Nephron progenitor cell (in vitro differentiated cells): ENCODE measurements around the gene PINLYP.

ENCODE experiments used
- DNase-seq: peaks from one replicate; pipeline ENCODE4 v3.0.0; 2021
- H3K27ac Mint-ChIP-seq: 2 replicates; pipeline ENCODE4 v1.8.0; 2021; ENCODE audit warnings: mild to moderate bottlenecking, moderate library complexity, mixed read lengths
- H3K27me3 Mint-ChIP-seq: 2 replicates; pipeline ENCODE4 v1.8.0; 2021; ENCODE audit warnings: mild to moderate bottlenecking, low read depth, mixed read lengths; ENCODE audit not compliant: poor library complexity
- H3K36me3 Mint-ChIP-seq: 2 replicates; pipeline ENCODE4 v1.8.0; 2021; ENCODE audit warnings: low read depth, mixed read lengths
- H3K4me1 Mint-ChIP-seq: 2 replicates; pipeline ENCODE4 v1.8.0; 2021; ENCODE audit warnings: mixed read lengths
- H3K4me3 Mint-ChIP-seq: 2 replicates; pipeline ENCODE4 v1.8.0; 2021; ENCODE audit warnings: mild to moderate bottlenecking, moderate library complexity, mixed read lengths
- H3K9me3 Mint-ChIP-seq: 2 replicates; pipeline ENCODE4 v1.8.0; 2021; ENCODE audit warnings: mild to moderate bottlenecking, moderate library complexity, mixed read lengths
- CTCF ChIP-seq: fragments of 200-600 bp; sonication (generic); IDR thresholded peaks from 2 replicates; pipeline ENCODE4 v1.5.0; 2021; ENCODE audit warnings: antibody characterized with exemption

PINLYP gene

GRCh38 chr19:43562226-43562697, 13.3 kb upstream of the PINLYP start:
- no peak overlapping the region for H3K27ac Mint-ChIP-seq
- no peaks in the 10 kb centered on the region for H3K9me3 Mint-ChIP-seq
- no peak overlapping the region for H3K4me3 Mint-ChIP-seq
- TF ChIP-seq CTCF, result no peak
- H3K36me3 Mint-ChIP-seq, result peaks cover 46% of the 10 kb centered on the region
- DNase-seq, result no peak
- H3K27me3 Mint-ChIP-seq, result no peaks in the 10 kb centered on the region
- peaks cover 8% of the 10 kb centered on the region for H3K4me1 Mint-ChIP-seq

GRCh38 chr19:43562698-43563241, 12.8 kb upstream of the PINLYP start:
- Mint-ChIP-seq H3K27me3 (no peaks in the 10 kb centered on the region), H3K27ac (no peak overlapping the region), H3K9me3 (no peaks in the 10 kb centered on the region), H3K36me3 (peaks cover 43% of the 10 kb centered on the region), H3K4me3 (no peak overlapping the region), H3K4me1 (peaks cover 3% of the 10 kb centered on the region)
- DNase-seq, result no peak
- no peak for TF ChIP-seq CTCF

GRCh38 chr19:43563816-43564457, 11.7 kb upstream of the PINLYP start:
- no peak for DNase-seq
- Mint-ChIP-seq H3K9me3 (no peaks in the 10 kb centered on the region), H3K27ac (peak overlapping the region; percentile 16), H3K4me1 (no peaks in the 10 kb centered on the region), H3K36me3 (peaks cover 43% of the 10 kb centered on the region), H3K27me3 (no peaks in the 10 kb centered on the region), H3K4me3 (no peak overlapping the region)
- TF ChIP-seq CTCF, result no peak

GRCh38 chr19:43564800-43565199, 10.8 kb upstream of the PINLYP start:
- Mint-ChIP-seq H3K36me3 (peaks cover 41% of the 10 kb centered on the region), H3K27ac (peak overlapping the region; percentile 91), H3K4me1 (no peaks in the 10 kb centered on the region), H3K27me3 (no peaks in the 10 kb centered on the region), H3K9me3 (no peaks in the 10 kb centered on the region), H3K4me3 (no peak overlapping the region)
- no peak for TF ChIP-seq CTCF
- no peak for DNase-seq

- H3K4me3 Mint-ChIP-seq, result no peak overlapping the region
- no peak for TF ChIP-seq CTCF
- no peak for DNase-seq
These were observed 5.9 kb upstream of the PINLYP start for GRCh38 chr19:43569657-43570056.

More at GRCh38 chr19:43569657-43570056, 5.9 kb upstream of the PINLYP start:
- Mint-ChIP-seq H3K4me1 (peaks cover 18% of the 10 kb centered on the region), H3K27ac (peak overlapping the region; percentile 29), H3K36me3 (peaks cover 38% of the 10 kb centered on the region), H3K9me3 (no peaks in the 10 kb centered on the region), H3K27me3 (no peaks in the 10 kb centered on the region)
